ENCODE data around the gene RHBG. TPM values are rescaled to one million over a fixed set of nuclear protein-coding genes. Genes with fewer than 3 reads are reported as not detected.

RHBG gene
- total and polyA plus RNA-seq, 2 experiments from 2014 or later = 1.2 to 1.6 TPM

GRCh38 chr1:156418416-156419070 lies 49.5 kb downstream of the RHBG start (continued):
- TF ChIP-seq CTCF (conservative IDR thresholded peaks at IDR 0.05; ENCODE audit: low read depth in 2 of 2) (no peak), REST (IDR thresholded peaks at IDR 0.05; ENCODE audit: unreplicated experiment) (no peak), JUNB (IDR thresholded peaks at IDR 0.05; ENCODE audit: unreplicated experiment) (no peak)

- Histone ChIP-seq H3K36me3 (ENCODE audit: insufficient read depth) (no peaks in the 10 kb centered on the region), H3K79me2 (replicated peaks; ENCODE audit: insufficient read depth) (no peaks in the 10 kb centered on the region), H3K4me1 (ENCODE audit: insufficient read depth) (peaks cover 36% of the 10 kb centered on the region), H4K20me1 (replicated peaks; ENCODE audit: insufficient read depth) (peaks cover 9% of the 10 kb centered on the region; the same call in 1 of the 2 replicates), H3K4me3 (peak overlapping the region; percentile 66), H3K4me2 (peak overlapping the region; percentile 90), H2AFZ (peak overlapping the region; percentile 86), H3K9me2 (ENCODE audit: insufficient read depth) (no peaks in the 10 kb centered on the region), H3F3A (replicated peaks; ENCODE audit: low read depth) (peaks cover 30% of the 10 kb centered on the region), H3K27ac (ENCODE audit: low read depth) (no peak overlapping the region), H3K27me3 (ENCODE audit: insufficient read depth) (peaks cover 90% of the 10 kb centered on the region)
- H3K36me3 Mint-ChIP-seq (ENCODE audit: low read depth) = no peaks in the 10 kb centered on the region
- DNase-seq (ENCODE audit: low spot score) (peak; percentile 77), ATAC-seq (peak; percentile 25)
- no peaks in the 10 kb centered on the region for H3K9me3 Mint-ChIP-seq
- peak overlapping the region; percentile 74 for H3K4me3 Mint-ChIP-seq
- H3K4me1 Mint-ChIP-seq = peaks cover 36% of the 10 kb centered on the region
- H3K27ac Mint-ChIP-seq = no peak overlapping the region
- H3K27me3 Mint-ChIP-seq (ENCODE audit: insufficient read depth, low read depth, poor library complexity) = peaks cover 64% of the 10 kb centered on the region
- TF ChIP-seq ZNF331 (CRISPR knock-in tag; IDR thresholded peaks at IDR 0.05; ENCODE audit: low read depth) (no peak), REST (IDR thresholded peaks at IDR 0.05; ENCODE audit: unreplicated experiment) (no peak), JUNB (IDR thresholded peaks at IDR 0.05; ENCODE audit: unreplicated experiment) (no peak), ZNF462 (CRISPR knock-in tag; IDR thresholded peaks at IDR 0.05) (no peak), EZH2phosphoT487 (IDR thresholded peaks at IDR 0.05; ENCODE audit: unreplicated experiment) (no peak), CREB1 (CRISPR knock-in tag; IDR thresholded peaks at IDR 0.05; ENCODE audit: low read depth) (peak; percentile 63)
Observed at GRCh38 chr1:156419854-156420204, 50.8 kb downstream of the RHBG start.

Data from GM23338 (cell line).